Measurements from ENCODE around the gene MAP3K10. TPM values are rescaled to one million over a fixed set of nuclear protein-coding genes. Genes with fewer than 3 reads are reported as not detected.

The MAP3K10 gene
- total and polyA plus RNA-seq, 9 of the 15 experiments (the other 6 are each of a cell fraction or from before 2014, with no cell fraction given): 0.01 to 8.0 (median 2.7) TPM; not detected in 1

- TF ChIP-seq MAZ (CRISPR knock-in tag; conservative IDR thresholded peaks at IDR 0.05 in 1 of 2, IDR thresholded peaks at IDR 0.05 in 1 of 2) (peak; percentile 72 to 83; a peak in 3 of 4 replicates), ZSCAN32 (CRISPR knock-in tag; IDR thresholded peaks at IDR 0.05) (no peak), HDAC1 (IDR thresholded peaks at IDR 0.05) (peak in 1 of 2 experiments; percentile 54; a peak in 1 of 4 replicates), POLR2G (IDR thresholded peaks at IDR 0.05; ENCODE audit: low read depth, low read length) (peak; percentile 73), ZNF311 (CRISPR knock-in tag; IDR thresholded peaks at IDR 0.05) (no peak), SIN3B (IDR thresholded peaks at IDR 0.05; ENCODE audit: low read depth) (0 out of 2 replicates have a peak, but pooled peaks have one; percentile 20), TSC22D4 (tag; IDR thresholded peaks at IDR 0.05) (no peak), ASH1L (IDR thresholded peaks at IDR 0.05; ENCODE audit: borderline replicate concordance, low read depth, partially characterized antibody) (no peak), ZNF79 (CRISPR knock-in tag; IDR thresholded peaks at IDR 0.05; ENCODE audit: low read depth) (no peak), RB1 (IDR thresholded peaks at IDR 0.05; ENCODE audit: low read depth) (no peak; the same call in none of the 2 replicates), TBL1XR1 (IDR thresholded peaks at IDR 0.05; ENCODE audit: low read length in 2 of 2) (no peak), YY1 (IDR thresholded peaks at IDR 0.05; ENCODE audit: borderline replicate concordance in 1 of 3, control insufficient read depth in 1 of 3, extremely low read depth in 1 of 3, insufficient read depth in 3 of 3, insufficient read length in 1 of 3, insufficient replicate concordance in 2 of 3, low read depth in 1 of 3, low read length in 2 of 3) (peak in 2 of 3 experiments; percentile 40 to 60), MEF2A (IDR thresholded peaks at IDR 0.05; ENCODE audit: control insufficient read depth, low read depth, low read length) (no peak), SMARCB1 (IDR thresholded peaks at IDR 0.05; ENCODE audit: insufficient read length, low read depth) (no peak), POLR3G (IDR thresholded peaks at IDR 0.05; ENCODE audit: extremely low read depth, insufficient read length, insufficient replicate concordance) (no peak), SMARCA4 (IDR thresholded peaks at IDR 0.05) (no peak)
- TF ChIP-seq, protein P1, sequence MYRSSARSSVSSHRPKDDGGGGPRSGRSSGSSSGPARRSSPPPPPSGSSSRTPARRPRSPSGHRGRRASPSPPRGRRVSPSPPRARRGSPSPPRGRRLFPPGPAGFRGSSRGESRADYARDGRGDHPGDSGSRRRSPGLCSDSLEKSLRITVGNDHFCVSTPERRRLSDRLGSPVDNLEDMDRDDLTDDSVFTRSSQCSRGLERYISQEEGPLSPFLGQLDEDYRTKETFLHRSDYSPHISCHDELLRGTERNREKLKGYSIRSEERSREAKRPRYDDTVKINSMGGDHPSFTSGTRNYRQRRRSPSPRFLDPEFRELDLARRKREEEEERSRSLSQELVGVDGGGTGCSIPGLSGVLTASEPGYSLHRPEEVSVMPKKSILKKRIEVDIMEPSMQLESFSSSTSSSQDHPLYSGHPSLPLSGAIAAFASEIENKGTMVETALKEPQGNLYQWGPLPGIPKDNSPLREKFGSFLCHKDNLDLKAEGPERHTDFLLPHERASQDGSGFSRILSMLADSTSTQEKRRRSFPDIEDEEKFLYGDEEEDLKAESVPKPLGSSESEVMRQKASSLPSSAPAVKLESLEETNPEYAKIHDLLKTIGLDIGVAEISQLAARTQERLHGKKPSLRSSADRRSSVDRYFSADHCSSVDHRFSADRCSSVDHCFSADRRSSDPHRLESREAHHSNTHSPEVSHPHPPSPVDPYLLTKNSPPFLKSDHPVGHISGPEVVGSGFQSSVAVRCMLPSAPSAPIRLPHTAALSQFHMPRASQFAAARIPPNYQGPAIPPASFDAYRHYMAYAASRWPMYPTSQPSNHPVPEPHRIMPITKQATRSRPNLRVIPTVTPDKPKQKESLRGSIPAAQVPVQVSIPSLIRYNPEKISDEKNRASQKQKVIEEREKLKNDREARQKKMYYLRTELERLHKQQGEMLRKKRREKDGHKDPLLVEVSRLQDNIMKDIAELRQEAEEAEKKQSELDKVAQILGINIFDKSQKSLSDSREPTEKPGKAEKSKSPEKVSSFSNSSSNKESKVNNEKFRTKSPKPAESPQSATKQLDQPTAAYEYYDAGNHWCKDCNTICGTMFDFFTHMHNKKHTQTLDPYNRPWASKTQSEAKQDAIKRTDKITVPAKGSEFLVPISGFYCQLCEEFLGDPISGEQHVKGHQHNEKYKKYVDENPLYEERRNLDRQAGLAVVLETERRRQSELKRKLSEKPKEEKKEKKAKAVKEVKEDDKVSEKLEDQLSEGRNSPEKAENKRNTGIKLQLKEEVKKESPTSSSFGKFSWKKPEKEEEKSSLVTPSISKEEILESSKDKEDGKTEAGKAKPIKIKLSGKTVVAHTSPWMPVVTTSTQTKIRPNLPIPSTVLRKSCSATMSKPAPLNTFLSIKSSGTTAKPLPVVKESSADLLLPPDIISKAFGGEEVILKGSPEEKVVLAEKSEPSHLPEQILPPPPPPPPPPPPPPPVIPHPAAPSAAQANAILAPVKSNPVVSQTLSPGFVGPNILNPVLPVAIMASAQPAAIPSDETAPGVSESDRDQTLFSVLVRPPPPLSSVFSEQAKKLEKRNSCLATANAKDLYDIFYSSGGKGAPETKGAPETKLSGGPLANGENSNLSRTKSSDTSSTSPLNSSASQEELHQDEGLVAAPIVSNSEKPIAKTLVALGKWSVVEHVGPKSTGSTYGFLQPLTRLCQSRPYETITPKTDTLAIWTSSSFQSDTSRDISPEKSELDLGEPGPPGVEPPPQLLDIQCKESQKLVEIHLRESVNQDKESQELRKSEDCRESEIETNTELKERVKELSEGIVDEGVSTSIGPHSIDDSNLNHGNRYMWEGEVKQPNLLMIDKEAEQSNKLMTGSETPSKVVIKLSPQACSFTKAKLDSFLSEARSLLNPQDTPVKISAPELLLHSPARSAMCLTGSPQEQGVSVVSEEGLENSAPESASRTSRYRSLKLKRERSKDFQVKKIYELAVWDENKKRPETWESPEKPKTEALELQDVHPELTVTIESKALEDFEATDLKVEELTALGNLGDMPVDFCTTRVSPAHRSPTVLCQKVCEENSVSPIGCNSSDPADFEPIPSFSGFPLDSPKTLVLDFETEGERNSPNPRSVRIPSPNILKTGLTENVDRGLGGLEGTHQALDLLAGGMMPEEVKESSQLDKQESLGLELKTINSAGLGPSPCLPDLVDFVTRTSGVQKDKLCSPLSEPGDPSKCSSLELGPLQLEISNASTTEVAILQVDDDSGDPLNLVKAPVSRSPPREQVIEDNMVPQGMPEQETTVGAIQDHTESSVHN (IDR thresholded peaks at IDR 0.05; ENCODE audit: borderline replicate concordance in 1 of 2, low read depth in 1 of 2): no peak
Observed at GRCh38 chr19:40190891-40191835, at the start of gene MAP3K10 (continued).

Data from K562 (cell line).